ENCODE measurements around the gene CEP128.
"Not testable (repeated sequence)": the region's sequence is repeated elsewhere in the genome, so short reads cannot be mapped to it uniquely, and the experiment has no call there.

The CEP128 gene

GRCh38 chr14:80924365-80925103 lies 17.0 kb downstream of the CEP128 start:
- Histone ChIP-seq H3K9me3 (ENCODE audit: control insufficient read depth, low read length) (no peaks in the 10 kb centered on the region), H3K9ac (ENCODE audit: low read length) (no peak overlapping the region), H3K4me1 (ENCODE audit: control insufficient read depth, insufficient read depth, low read length) (no peaks in the 10 kb centered on the region), H3K27me3 (ENCODE audit: control insufficient read depth, insufficient read depth, low read length) (no peaks in the 10 kb centered on the region), H3K36me3 (ENCODE audit: control insufficient read depth, insufficient read depth, low read length) (no peaks in the 10 kb centered on the region), H3K4me3 (ENCODE audit: low read length) (no peak overlapping the region)

- Histone ChIP-seq H3K9me3 (ENCODE audit: control insufficient read depth, low read length) (no peaks in the 10 kb centered on the region), H3K4me3 (ENCODE audit: low read length) (no peak overlapping the region), H3K9ac (ENCODE audit: low read length) (no peak overlapping the region), H3K36me3 (ENCODE audit: control insufficient read depth, insufficient read depth, low read length) (no peaks in the 10 kb centered on the region), H3K27me3 (ENCODE audit: control insufficient read depth, insufficient read depth, low read length) (no peaks in the 10 kb centered on the region), H3K4me1 (ENCODE audit: control insufficient read depth, insufficient read depth, low read length) (no peaks in the 10 kb centered on the region)
Observed at GRCh38 chr14:80923368-80923767, 18.2 kb downstream of the CEP128 start.

- no peaks in the 10 kb centered on the region for H3K4me1 ChIP-seq (ENCODE audit: control insufficient read depth, insufficient read depth, low read length)
- H3K27me3 ChIP-seq (ENCODE audit: control insufficient read depth, insufficient read depth, low read length): no peaks in the 10 kb centered on the region
- H3K4me3 ChIP-seq (ENCODE audit: low read length): no peak overlapping the region
- H3K9ac ChIP-seq (ENCODE audit: low read length): no peak overlapping the region
- H3K9me3 ChIP-seq (ENCODE audit: control insufficient read depth, low read length): no peaks in the 10 kb centered on the region
- no peaks in the 10 kb centered on the region for H3K36me3 ChIP-seq (ENCODE audit: control insufficient read depth, insufficient read depth, low read length)
Observed at GRCh38 chr14:80919622-80920021, 21.9 kb downstream of the CEP128 start.

- H3K9ac ChIP-seq (ENCODE audit: low read length); H3K4me3 ChIP-seq (ENCODE audit: low read length); H3K4me1 ChIP-seq (ENCODE audit: control insufficient read depth, insufficient read depth, low read length); H3K9me3 ChIP-seq (ENCODE audit: control insufficient read depth, low read length); H3K27me3 ChIP-seq (ENCODE audit: control insufficient read depth, insufficient read depth, low read length); H3K36me3 ChIP-seq (ENCODE audit: control insufficient read depth, insufficient read depth, low read length): not testable (repeated sequence)
Observed at GRCh38 chr14:80912013-80912412, 29.5 kb downstream of the CEP128 start.

GRCh38 chr14:80906946-80907345 lies 34.6 kb downstream of the CEP128 start:
- Histone ChIP-seq H3K9ac (ENCODE audit: low read length) (no peak overlapping the region), H3K27me3 (ENCODE audit: control insufficient read depth, insufficient read depth, low read length) (no peaks in the 10 kb centered on the region), H3K4me1 (ENCODE audit: control insufficient read depth, insufficient read depth, low read length) (no peaks in the 10 kb centered on the region), H3K36me3 (ENCODE audit: control insufficient read depth, insufficient read depth, low read length) (no peaks in the 10 kb centered on the region), H3K9me3 (ENCODE audit: control insufficient read depth, low read length) (no peaks in the 10 kb centered on the region), H3K4me3 (ENCODE audit: low read length) (no peak overlapping the region)

GRCh38 chr14:80906336-80906735 lies 35.2 kb downstream of the CEP128 start:
- Histone ChIP-seq H3K4me3 (ENCODE audit: low read length) (no peak overlapping the region), H3K4me1 (ENCODE audit: control insufficient read depth, insufficient read depth, low read length) (no peaks in the 10 kb centered on the region), H3K27me3 (ENCODE audit: control insufficient read depth, insufficient read depth, low read length) (no peaks in the 10 kb centered on the region), H3K36me3 (ENCODE audit: control insufficient read depth, insufficient read depth, low read length) (no peaks in the 10 kb centered on the region), H3K9ac (ENCODE audit: low read length) (no peak overlapping the region), H3K9me3 (ENCODE audit: control insufficient read depth, low read length) (no peaks in the 10 kb centered on the region)

GRCh38 chr14:80902608-80903007 lies 38.9 kb downstream of the CEP128 start:
- Histone ChIP-seq H3K4me3 (ENCODE audit: low read length) (no peak overlapping the region), H3K4me1 (ENCODE audit: control insufficient read depth, insufficient read depth, low read length) (no peaks in the 10 kb centered on the region), H3K36me3 (ENCODE audit: control insufficient read depth, insufficient read depth, low read length) (no peaks in the 10 kb centered on the region), H3K9me3 (ENCODE audit: control insufficient read depth, low read length) (no peaks in the 10 kb centered on the region), H3K9ac (ENCODE audit: low read length) (no peak overlapping the region), H3K27me3 (ENCODE audit: control insufficient read depth, insufficient read depth, low read length) (no peaks in the 10 kb centered on the region)

- H3K9me3 ChIP-seq (ENCODE audit: control insufficient read depth, low read length): no peaks in the 10 kb centered on the region
- no peaks in the 10 kb centered on the region for H3K4me1 ChIP-seq (ENCODE audit: control insufficient read depth, insufficient read depth, low read length)
- H3K36me3 ChIP-seq (ENCODE audit: control insufficient read depth, insufficient read depth, low read length): no peaks in the 10 kb centered on the region
- H3K9ac ChIP-seq (ENCODE audit: low read length): no peak overlapping the region
- H3K4me3 ChIP-seq (ENCODE audit: low read length): no peak overlapping the region
- H3K27me3 ChIP-seq (ENCODE audit: control insufficient read depth, insufficient read depth, low read length): no peaks in the 10 kb centered on the region
Observed at GRCh38 chr14:80901822-80902221, 39.7 kb downstream of the CEP128 start.

- no peak overlapping the region for H3K4me3 ChIP-seq (ENCODE audit: low read length)
- no peaks in the 10 kb centered on the region for H3K9me3 ChIP-seq (ENCODE audit: control insufficient read depth, low read length)
Observed at GRCh38 chr14:80901260-80901659, 40.3 kb downstream of the CEP128 start.

GRCh38 chr14:80872645-80873044 lies 68.9 kb downstream of the CEP128 start:
- no peaks in the 10 kb centered on the region for H3K9me3 ChIP-seq (ENCODE audit: control insufficient read depth, low read length)
- no peak overlapping the region for H3K9ac ChIP-seq (ENCODE audit: low read length)
- no peak overlapping the region for H3K4me3 ChIP-seq (ENCODE audit: low read length)
- H3K27me3 ChIP-seq (ENCODE audit: control insufficient read depth, insufficient read depth, low read length): no peaks in the 10 kb centered on the region
- H3K4me1 ChIP-seq (ENCODE audit: control insufficient read depth, insufficient read depth, low read length): no peaks in the 10 kb centered on the region
- H3K36me3 ChIP-seq (ENCODE audit: control insufficient read depth, insufficient read depth, low read length): no peaks in the 10 kb centered on the region

More at GRCh38 chr14:80901260-80901659, 40.3 kb downstream of the CEP128 start:
- Histone ChIP-seq H3K4me1 (ENCODE audit: control insufficient read depth, insufficient read depth, low read length) (no peaks in the 10 kb centered on the region), H3K36me3 (ENCODE audit: control insufficient read depth, insufficient read depth, low read length) (no peaks in the 10 kb centered on the region), H3K9ac (ENCODE audit: low read length) (no peak overlapping the region), H3K27me3 (ENCODE audit: control insufficient read depth, insufficient read depth, low read length) (no peaks in the 10 kb centered on the region)

- no peaks in the 10 kb centered on the region for H3K9me3 ChIP-seq (ENCODE audit: control insufficient read depth, low read length)
- no peak overlapping the region for H3K4me3 ChIP-seq (ENCODE audit: low read length)
- no peak overlapping the region for H3K9ac ChIP-seq (ENCODE audit: low read length)
- H3K4me1 ChIP-seq (ENCODE audit: control insufficient read depth, insufficient read depth, low read length): no peaks in the 10 kb centered on the region
- no peaks in the 10 kb centered on the region for H3K36me3 ChIP-seq (ENCODE audit: control insufficient read depth, insufficient read depth, low read length)
- no peaks in the 10 kb centered on the region for H3K27me3 ChIP-seq (ENCODE audit: control insufficient read depth, insufficient read depth, low read length)
Observed at GRCh38 chr14:80868260-80868659, 73.3 kb downstream of the CEP128 start.

- Histone ChIP-seq H3K9ac (ENCODE audit: low read length) (no peak overlapping the region), H3K4me3 (ENCODE audit: low read length) (no peak overlapping the region), H3K9me3 (ENCODE audit: control insufficient read depth, low read length) (no peaks in the 10 kb centered on the region), H3K4me1 (ENCODE audit: control insufficient read depth, insufficient read depth, low read length) (no peaks in the 10 kb centered on the region), H3K27me3 (ENCODE audit: control insufficient read depth, insufficient read depth, low read length) (no peaks in the 10 kb centered on the region), H3K36me3 (ENCODE audit: control insufficient read depth, insufficient read depth, low read length) (no peaks in the 10 kb centered on the region)
Observed at GRCh38 chr14:80867798-80868197, 73.7 kb downstream of the CEP128 start.

- Histone ChIP-seq H3K4me3 (ENCODE audit: low read length) (no peak overlapping the region), H3K4me1 (ENCODE audit: control insufficient read depth, insufficient read depth, low read length) (no peaks in the 10 kb centered on the region), H3K36me3 (ENCODE audit: control insufficient read depth, insufficient read depth, low read length) (no peaks in the 10 kb centered on the region), H3K27me3 (ENCODE audit: control insufficient read depth, insufficient read depth, low read length) (no peaks in the 10 kb centered on the region), H3K9me3 (ENCODE audit: control insufficient read depth, low read length) (no peaks in the 10 kb centered on the region), H3K9ac (ENCODE audit: low read length) (no peak overlapping the region)
Observed at GRCh38 chr14:80867091-80867490, 74.4 kb downstream of the CEP128 start.
